ENCODE measurements around the gene LCE3B.

The LCE3B gene

DNA sequence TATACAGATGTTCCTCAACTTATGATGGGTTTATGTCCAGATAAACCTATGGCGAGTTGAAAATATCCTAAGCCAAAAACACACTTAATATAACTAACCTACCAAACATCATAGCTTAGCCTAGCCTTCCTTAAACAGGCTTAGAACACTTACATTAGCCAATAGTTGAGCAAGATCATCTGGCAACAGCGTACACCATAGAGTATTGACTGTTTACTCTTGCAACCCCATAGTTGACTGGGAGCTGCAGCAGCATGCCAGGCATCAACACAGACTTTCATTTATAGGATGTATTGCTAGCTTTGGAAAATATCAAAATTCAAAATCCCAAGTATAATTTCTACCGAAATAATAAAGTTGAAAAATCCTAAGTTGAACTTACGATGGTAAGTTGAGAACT is 44.1 kb downstream of the LCE3B start:
- H3K9me3 ChIP-seq (ENCODE audit: control insufficient read depth, low read length) = peaks cover 30% of the 10 kb centered on the region
- WGBS, 2 experiments (ENCODE audit: insufficient coverage in 2 of 2) = 56 to 60% methylated on average over 1 of the region's 4 CpGs
- H3K4me1 ChIP-seq (ENCODE audit: control insufficient read depth, insufficient read depth, low read length, poor library complexity, severe bottlenecking) = no peaks in the 10 kb centered on the region

DNA sequence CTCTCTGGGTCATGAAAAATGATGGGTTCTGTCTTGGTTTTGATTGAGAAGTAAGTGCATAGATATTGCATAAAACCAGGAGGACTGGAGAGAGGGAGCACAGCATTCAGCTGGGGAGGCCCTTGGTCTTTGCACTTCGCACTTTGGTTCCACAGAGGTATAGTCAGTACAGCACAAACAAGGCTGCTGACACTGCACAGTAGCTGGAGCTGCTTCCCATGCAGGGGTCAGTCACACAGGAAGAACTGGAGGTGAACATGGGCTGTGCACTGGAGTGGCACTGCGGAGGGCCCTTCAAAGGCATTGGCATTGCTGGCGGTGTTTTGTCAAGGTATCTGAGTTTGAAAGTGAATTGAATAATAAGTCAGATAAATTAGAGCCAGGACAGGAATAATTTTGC is 45.0 kb downstream of the LCE3B start:
- H3K36me3 ChIP-seq (ENCODE audit: control insufficient read depth, insufficient read depth, low read length) = no peaks in the 10 kb centered on the region
- no peaks in the 10 kb centered on the region for H3K4me1 ChIP-seq (ENCODE audit: control insufficient read depth, insufficient read depth, low read length, poor library complexity, severe bottlenecking)
- no peak overlapping the region for H3K4me3 ChIP-seq (ENCODE audit: extremely low read depth, insufficient read depth, low read length, poor library complexity, severe bottlenecking)
- H3K9me3 ChIP-seq (ENCODE audit: control insufficient read depth, low read length) = peaks cover 39% of the 10 kb centered on the region
- H3K27ac ChIP-seq (ENCODE audit: low read depth, low read length, severe bottlenecking) = no peak overlapping the region
- 70 to 73% methylated on average over 3 of the region's 3 CpGs for WGBS, 2 experiments (ENCODE audit: insufficient coverage in 2 of 2)

More for the DNA sequence above, 44.1 kb downstream of the LCE3B start:
- no peak overlapping the region for H3K27ac ChIP-seq (ENCODE audit: low read depth, low read length, severe bottlenecking)
- no peaks in the 10 kb centered on the region for H3K36me3 ChIP-seq (ENCODE audit: control insufficient read depth, insufficient read depth, low read length)
- H3K4me3 ChIP-seq (ENCODE audit: extremely low read depth, insufficient read depth, low read length, poor library complexity, severe bottlenecking) = no peak overlapping the region

DNA sequence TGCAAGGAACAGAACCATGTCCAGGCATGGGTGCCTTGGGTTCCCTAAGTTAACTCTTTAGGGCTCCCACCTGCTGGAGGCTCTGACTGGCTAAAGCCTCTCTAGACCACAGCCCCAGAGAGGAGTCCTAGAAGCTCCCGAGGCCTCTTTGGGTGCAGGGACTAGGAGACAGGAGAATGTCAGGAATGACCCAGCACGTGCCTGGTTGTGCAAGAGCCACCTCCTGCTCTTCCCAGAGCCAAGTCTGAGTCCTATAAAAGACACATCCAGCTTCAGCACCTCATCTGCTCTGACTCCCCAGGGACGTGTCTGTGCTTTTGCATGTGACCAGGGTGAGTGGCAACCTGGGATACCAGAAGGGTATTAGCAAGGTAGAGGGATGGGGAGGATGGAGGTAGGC is 49.5 kb downstream of the LCE3B start, which contains the start of gene LCE2D:
LCE2D (plus strand) TSS at position 283 of the 400 bp plus-strand sequence. CDS start 726 bp downstream, outside the sequence.
- Histone ChIP-seq H3K4me3 (ENCODE audit: extremely low read depth, insufficient read depth, low read length, poor library complexity, severe bottlenecking) (no peak within 1 kb of the TSS), H3K27ac (ENCODE audit: low read depth, low read length, severe bottlenecking) (no peak within 1 kb of the TSS), H3K4me1 (ENCODE audit: control insufficient read depth, insufficient read depth, low read length, poor library complexity, severe bottlenecking) (no peaks in the 10 kb centered on the region), H3K36me3 (ENCODE audit: control insufficient read depth, insufficient read depth, low read length) (no peaks in the 10 kb centered on the region), H3K9me3 (ENCODE audit: control insufficient read depth, low read length) (peaks cover 60% of the 10 kb centered on the region)
- 50% methylated on average over 1 of the region's 3 CpGs; no CpG with 5 or more reads in 1 of the 2 experiments for WGBS, 2 experiments (ENCODE audit: insufficient coverage in 2 of 2)

Measured in mesodermal cell (in vitro differentiated cells).